MCF 10A (cell line): Measurements from ENCODE around the gene HOXC12. TPM values are rescaled to one million over a fixed set of nuclear protein-coding genes. Genes with fewer than 3 reads are reported as not detected.
A peak's percentile ranks its signal among the peaks of the same experiment; 100 is the strongest.

Source experiments
- BruUV-seq: library from RNA; stranded (reverse); fragments of 400-500 nt; replicated peaks from 2 replicates; lab custom pipeline; 2021; lab: Mats Ljungman, UMichigan
- CTCF ChIA-PET: fragments of 300-600 bp; sonication (Branson Sonifier 250); formaldehyde crosslinking; extraction: SDS; loops from one replicate; lab custom pipeline; 2021; ENCODE audit warnings: antibody characterized with exemption, inconsistent platforms; lab: Yijun Ruan, JAX
- POLR2A ChIA-PET: fragments of 300-600, 350-650 bp; sonication (Branson Sonifier 250); formaldehyde crosslinking; extraction: SDS; loops from one replicate; lab custom pipeline; 2020; ENCODE audit warnings: antibody characterized with exemption, inconsistent platforms; lab: Yijun Ruan, JAX
- DNase-seq: peaks from one replicate; pipeline ENCODE4 v3.0.0-alpha.2; 2018; ENCODE audit not compliant: unreplicated experiment
- H3K27ac Mint-ChIP-seq: one replicate; pipeline ENCODE4 v1.8.0; 2022; ENCODE audit warnings: mild to moderate bottlenecking, low read depth, mixed read lengths; ENCODE audit not compliant: unreplicated experiment
- H3K27me3 Mint-ChIP-seq: one replicate; pipeline ENCODE4 v1.8.0; 2022; ENCODE audit warnings: mixed read lengths; ENCODE audit not compliant: insufficient read depth, unreplicated experiment
- H3K36me3 Mint-ChIP-seq: one replicate; pipeline ENCODE4 v1.8.0; 2022; ENCODE audit warnings: mild to moderate bottlenecking, moderate library complexity, mixed read lengths; ENCODE audit not compliant: insufficient read depth, unreplicated experiment
- H3K4me1 Mint-ChIP-seq: one replicate; pipeline ENCODE4 v1.8.0; 2022; ENCODE audit warnings: mixed read lengths; ENCODE audit not compliant: insufficient read depth, unreplicated experiment
- H3K4me3 Mint-ChIP-seq: one replicate; pipeline ENCODE4 v1.8.0; 2022; ENCODE audit warnings: mild to moderate bottlenecking, moderate library complexity, mixed read lengths; ENCODE audit not compliant: unreplicated experiment
- H3K9me3 Mint-ChIP-seq: one replicate; pipeline ENCODE4 v1.8.0; 2022; ENCODE audit warnings: mixed read lengths; ENCODE audit not compliant: unreplicated experiment
- intact Hi-C: fragments of 100-400 bp; cut with micrococcal nuclease; formaldehyde crosslinking; loops from 2 replicates; pipeline ENCODE4 v1.14.1; 2022
- total RNA-seq: library from RNA; stranded (reverse); gene quantifications from 2 replicates; pipeline ENCODE4 v1.2.3, GENCODE V29; 2022
- TF ChIP-seq, protein P1 (sequence below): fragments of 200-600 bp; IDR thresholded peaks from one replicate; pipeline ENCODE4 v1.8.0; 2022; ENCODE audit warnings: antibody characterized with exemption, mild to moderate bottlenecking; ENCODE audit not compliant: unreplicated experiment

HOXC12 gene
- total RNA-seq, 1 experiment from 2014 or later = not detected

DNA sequence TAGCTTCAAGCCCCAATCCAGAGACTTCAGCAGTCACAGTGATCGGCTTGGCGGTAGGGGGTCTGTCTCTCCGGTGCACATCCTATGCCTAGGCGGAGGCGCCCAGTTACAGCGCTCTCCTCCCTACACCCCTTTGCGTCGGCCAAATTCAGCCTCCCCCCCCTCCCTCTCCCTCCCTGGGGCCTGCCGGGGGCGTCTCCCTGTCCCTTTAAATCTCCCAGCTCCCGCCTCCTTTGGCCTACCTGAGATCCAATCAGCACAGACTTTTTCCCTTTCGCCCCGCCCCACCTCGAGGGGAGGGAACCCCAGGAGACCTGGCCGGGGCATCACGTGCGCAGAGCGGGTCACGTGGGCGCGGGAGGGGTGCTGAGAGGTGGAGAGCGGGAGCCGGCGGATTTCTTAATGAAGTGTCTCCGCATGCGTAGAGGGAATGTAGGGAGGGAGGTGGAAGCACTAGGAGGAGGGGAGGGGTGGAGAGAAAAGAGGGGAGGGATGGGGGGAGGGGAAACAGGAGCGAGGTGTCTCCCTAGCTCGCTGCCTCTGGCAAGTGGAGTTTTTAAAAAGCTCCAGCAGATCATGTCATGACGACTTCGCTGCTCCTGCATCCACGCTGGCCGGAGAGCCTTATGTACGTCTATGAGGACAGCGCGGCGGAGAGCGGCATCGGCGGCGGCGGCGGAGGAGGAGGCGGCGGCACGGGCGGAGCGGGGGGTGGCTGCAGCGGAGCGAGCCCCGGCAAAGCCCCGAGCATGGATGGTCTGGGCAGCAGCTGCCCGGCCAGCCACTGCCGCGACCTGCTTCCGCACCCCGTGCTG is 16.2 kb upstream of the HOXC12 start, which contains the start of gene HOXC13:
TSS of gene HOXC13 (plus strand) at position 506 of the 815 bp plus-strand sequence. CDS start at position 582, 76 bp downstream.
- Mint-ChIP-seq H3K27ac (peak within 1 kb of the TSS; percentile 68), H3K27me3 (no peaks in the 10 kb centered on the region), H3K36me3 (peaks cover 3% of the 10 kb centered on the region), H3K4me3 (peak within 1 kb of the TSS; percentile 78), H3K4me1 (peaks cover 34% of the 10 kb centered on the region), H3K9me3 (no peaks in the 10 kb centered on the region)
- POLR2A ChIA-PET = interaction anchor here (0.6 to 4.8 kb wide), 27 partner anchors 8 to 407 kb away, joined by 3 to 59 read pairs (median 4); partner anchors contain the start of genes CALCOCO1, HOTAIR, HOXC11 and HOXC12
- intact Hi-C loops = loop anchor here (2.0 to 5.0 kb wide), 2 partner anchors 34 to 146 kb away; partner anchors contain the start of gene HOXC11
- CTCF ChIA-PET = interaction anchor here (0.6 to 4.1 kb wide), 9 partner anchors 9 to 299 kb away, joined by 3 to 21 read pairs (median 3); partner anchors contain the start of gene HOXC9
- BruUV-seq = TSS peak; percentile 18
- peak; percentile 100 for DNase-seq
- TF ChIP-seq, protein P1, sequence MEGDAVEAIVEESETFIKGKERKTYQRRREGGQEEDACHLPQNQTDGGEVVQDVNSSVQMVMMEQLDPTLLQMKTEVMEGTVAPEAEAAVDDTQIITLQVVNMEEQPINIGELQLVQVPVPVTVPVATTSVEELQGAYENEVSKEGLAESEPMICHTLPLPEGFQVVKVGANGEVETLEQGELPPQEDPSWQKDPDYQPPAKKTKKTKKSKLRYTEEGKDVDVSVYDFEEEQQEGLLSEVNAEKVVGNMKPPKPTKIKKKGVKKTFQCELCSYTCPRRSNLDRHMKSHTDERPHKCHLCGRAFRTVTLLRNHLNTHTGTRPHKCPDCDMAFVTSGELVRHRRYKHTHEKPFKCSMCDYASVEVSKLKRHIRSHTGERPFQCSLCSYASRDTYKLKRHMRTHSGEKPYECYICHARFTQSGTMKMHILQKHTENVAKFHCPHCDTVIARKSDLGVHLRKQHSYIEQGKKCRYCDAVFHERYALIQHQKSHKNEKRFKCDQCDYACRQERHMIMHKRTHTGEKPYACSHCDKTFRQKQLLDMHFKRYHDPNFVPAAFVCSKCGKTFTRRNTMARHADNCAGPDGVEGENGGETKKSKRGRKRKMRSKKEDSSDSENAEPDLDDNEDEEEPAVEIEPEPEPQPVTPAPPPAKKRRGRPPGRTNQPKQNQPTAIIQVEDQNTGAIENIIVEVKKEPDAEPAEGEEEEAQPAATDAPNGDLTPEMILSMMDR = peak; percentile 6

DNA sequence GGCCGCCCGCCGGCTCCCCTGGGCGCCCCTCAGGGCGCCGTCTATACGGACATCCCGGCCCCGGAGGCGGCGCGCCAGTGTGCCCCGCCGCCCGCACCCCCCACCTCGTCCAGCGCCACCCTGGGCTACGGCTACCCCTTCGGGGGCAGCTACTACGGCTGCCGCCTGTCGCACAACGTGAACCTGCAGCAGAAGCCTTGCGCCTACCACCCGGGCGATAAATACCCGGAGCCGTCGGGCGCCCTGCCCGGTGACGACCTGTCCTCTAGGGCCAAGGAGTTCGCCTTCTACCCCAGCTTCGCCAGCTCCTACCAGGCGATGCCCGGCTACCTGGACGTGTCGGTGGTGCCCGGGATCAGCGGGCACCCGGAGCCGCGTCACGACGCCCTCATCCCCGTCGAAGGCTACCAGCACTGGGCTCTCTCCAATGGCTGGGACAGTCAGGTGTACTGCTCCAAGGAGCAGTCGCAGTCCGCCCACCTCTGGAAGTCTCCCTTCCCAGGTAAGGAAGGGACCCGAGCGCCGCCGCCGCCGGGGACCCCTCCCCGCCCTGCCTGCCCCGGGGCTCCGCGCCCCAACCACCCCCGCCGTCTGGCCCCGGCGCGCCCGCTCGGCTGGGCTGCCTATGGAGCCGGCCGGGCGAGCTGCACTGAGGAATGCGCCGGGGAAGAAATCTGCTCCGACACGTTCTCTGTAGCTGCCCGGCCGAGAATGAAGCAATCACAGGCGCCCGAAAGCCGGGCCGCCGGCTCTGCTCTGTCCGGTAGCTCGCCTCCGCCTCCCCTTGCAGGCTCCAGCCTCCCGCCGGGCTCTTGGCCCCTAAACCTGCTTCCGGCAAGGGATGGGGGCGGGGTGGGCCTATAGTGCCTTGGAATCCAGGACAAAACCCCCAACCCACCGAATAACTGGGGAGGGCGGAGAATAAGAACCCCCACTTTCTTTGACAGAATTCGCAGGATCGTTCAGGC is 15.3 kb upstream of the HOXC12 start:
- ChIA-PET POLR2A (interaction anchor here (0.6 to 4.8 kb wide), 27 partner anchors 9 to 259 kb away, joined by 3 to 59 read pairs (median 4); partner anchors contain the start of genes CALCOCO1, HOTAIR, HOXC11 and HOXC12), CTCF (interaction anchor here (0.6 to 4.1 kb wide), 9 partner anchors 19 to 193 kb away, joined by 3 to 21 read pairs (median 6); partner anchors contain the start of gene HOXC11)
- DNase-seq = peak; percentile 73
- Mint-ChIP-seq H3K27ac (peak overlapping the region; percentile 68), H3K9me3 (no peaks in the 10 kb centered on the region), H3K4me1 (peaks cover 40% of the 10 kb centered on the region), H3K36me3 (peaks cover 10% of the 10 kb centered on the region), H3K27me3 (no peaks in the 10 kb centered on the region), H3K4me3 (peak overlapping the region; percentile 78)
- no TSS peak for BruUV-seq
- TF ChIP-seq, protein P1 = peak; percentile 1
- intact Hi-C loops = loop anchor here (2.0 to 5.0 kb wide), 2 partner anchors 33 to 147 kb away; partner anchors contain the start of gene HOXC11

DNA sequence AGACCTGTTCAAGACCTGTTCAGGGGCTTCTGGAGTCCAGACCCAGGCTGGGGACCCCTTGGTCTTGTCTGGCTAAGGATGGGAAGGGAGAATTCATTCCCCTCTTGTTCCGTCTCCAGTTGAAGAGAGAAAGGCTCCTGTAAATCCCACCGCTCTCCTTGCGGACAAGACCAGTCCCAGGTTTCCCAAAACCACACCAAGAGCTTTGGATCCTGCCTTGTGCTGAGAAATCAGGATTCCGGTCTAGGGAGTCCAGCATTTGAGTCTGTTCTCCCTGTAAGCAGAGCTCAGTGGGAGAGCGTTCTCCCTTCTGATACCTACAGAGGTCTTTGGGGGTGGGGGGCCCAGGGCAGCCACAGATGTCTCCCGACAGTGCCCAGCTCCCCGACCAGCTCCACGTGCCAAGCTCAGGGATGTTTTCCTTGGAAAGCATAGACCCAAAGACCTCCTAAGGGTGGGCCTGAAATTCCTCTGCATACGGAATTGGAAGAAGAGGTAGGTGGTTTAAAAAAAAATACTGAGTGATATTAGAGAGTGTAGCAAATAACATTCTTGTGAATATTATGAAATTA is 14.2 kb upstream of the HOXC12 start:
- ChIA-PET CTCF (interaction anchor here (0.6 to 4.1 kb wide), 13 partner anchors 18 to 274 kb away, joined by 3 to 21 read pairs (median 4); partner anchors contain the start of genes HOXC11 and HOXC5), POLR2A (interaction anchor here (0.7 to 4.8 kb wide), 11 partner anchors 10 to 194 kb away, joined by 3 to 59 read pairs (median 7); partner anchors contain the start of genes HOTAIR, HOXC11, HOXC12 and HOXC8)
- intact Hi-C loops = no loop called here
- TF ChIP-seq, protein P1 = no peak
- peak; percentile 14 for DNase-seq
- Mint-ChIP-seq H3K27ac (peak overlapping the region; percentile 68), H3K9me3 (no peaks in the 10 kb centered on the region), H3K27me3 (no peaks in the 10 kb centered on the region), H3K4me1 (peaks cover 40% of the 10 kb centered on the region), H3K36me3 (peaks cover 15% of the 10 kb centered on the region), H3K4me3 (peak overlapping the region; percentile 78)
- BruUV-seq = no TSS peak
